Endothelial cell of umbilical vein (primary cell): ENCODE measurements around the gene PCDHB12. TPM values are rescaled to one million over a fixed set of nuclear protein-coding genes. Genes with fewer than 3 reads are reported as not detected.
"Not testable (repeated sequence)": the region's sequence is repeated elsewhere in the genome, so short reads cannot be mapped to it uniquely, and the experiment has no call there.

Experiments used
- BruUV-seq: library from RNA; stranded (reverse); fragments of 400-500 nt; replicated peaks from 2 replicates; lab custom pipeline; 2021; lab: Mats Ljungman, UMichigan
- CTCF ChIA-PET: fragments of 300-600, 350-600 bp; sonication (Branson Sonifier 250); formaldehyde crosslinking; loops from one replicate; lab custom pipeline; 2021; ENCODE audit warnings: antibody characterized with exemption, inconsistent platforms; lab: Charles Lee
- POLR2A ChIA-PET: fragments of 300-600, 350-600 bp; sonication (Branson Sonifier 250); formaldehyde crosslinking; loops from one replicate; lab custom pipeline; 2021; ENCODE audit warnings: antibody characterized with exemption, inconsistent platforms; lab: Charles Lee
- DNase-seq: peaks from one replicate; pipeline ENCODE4 v3.0.0-alpha.2; 2011; ENCODE audit warnings: low read depth, low spot score
- FAIRE-seq: peaks from 2 replicates; lab custom pipeline; 2011; peaks lifted over from hg19 to GRCh38; lab: Jason Lieb, UNC
- H2AFZ ChIP-seq: 2 replicates; pipeline ENCODE4 v1.6.0; 2012; ENCODE audit warnings: low read depth, low read length, control low read depth, inconsistent platforms
- H3K27ac ChIP-seq: 2 replicates; pipeline ENCODE4 v1.5.1; 2011; ENCODE audit warnings: low read depth, mild to moderate bottlenecking, control low read depth, low read length, moderate library complexity; ENCODE audit not compliant: insufficient read depth
- H3K27me3 ChIP-seq, 2 experiments: 2 replicates each; pipeline versions ENCODE4 v1.6.0 to v1.6.1; 2011; ENCODE audit warnings: low read length in 2 of 2, mixed read lengths in 1 of 2; ENCODE audit not compliant: control insufficient read depth in 2 of 2, insufficient read depth in 2 of 2
- H3K36me3 ChIP-seq, 2 experiments: 2 replicates in 1 of 2; 3 replicates in 1 of 2; pipeline ENCODE4 v1.5.1; 2011; ENCODE audit warnings: low read length in 2 of 2, mild to moderate bottlenecking in 1 of 2, moderate library complexity in 1 of 2; ENCODE audit not compliant: control insufficient read depth in 2 of 2, insufficient read depth in 2 of 2; ENCODE audit errors: extremely low read depth in 1 of 2
- H3K4me1 ChIP-seq: 3 replicates; pipeline ENCODE4 v1.5.1; 2011; ENCODE audit warnings: mild to moderate bottlenecking, low read length; ENCODE audit not compliant: control insufficient read depth, insufficient read depth; ENCODE audit errors: extremely low read depth
- H3K4me2 ChIP-seq: 2 replicates; pipeline ENCODE4 v1.6.1; 2011; ENCODE audit warnings: low read length, control low read depth, mixed read lengths; ENCODE audit not compliant: insufficient read depth
- H3K4me3 ChIP-seq, 3 experiments: fragments of 200-600 bp in 1 of 3; sonication (generic), shearing (Covaris generic) in 1 of 3; replicated peaks in 1 of 3; 2 replicates each; pipeline ENCODE4 v1.5.1; 2011 to 2016; ENCODE audit warnings: control low read depth in 3 of 3, low read length in 3 of 3, mild to moderate bottlenecking in 2 of 3, inconsistent platforms in 1 of 3, low read depth in 1 of 3, moderate library complexity in 1 of 3; ENCODE audit not compliant: insufficient read depth in 1 of 3
- H3K79me2 ChIP-seq: 2 replicates; pipeline ENCODE4 v1.6.0; 2012; ENCODE audit warnings: low read length, inconsistent platforms; ENCODE audit not compliant: control insufficient read depth, insufficient read depth
- H3K9ac ChIP-seq: replicated peaks from 2 replicates; pipeline ENCODE3; 2011; ENCODE audit warnings: low read length, control low read depth; ENCODE audit not compliant: insufficient read depth; ENCODE audit errors: extremely low read depth
- H3K9me1 ChIP-seq: replicated peaks from 3 replicates; pipeline ENCODE4 v1.6.0; 2011; ENCODE audit warnings: mild to moderate bottlenecking, low read length; ENCODE audit not compliant: control insufficient read depth, insufficient read depth; ENCODE audit errors: extremely low read depth
- H3K9me3 ChIP-seq: replicated peaks from 2 replicates; pipeline ENCODE4 v1.5.1; 2012; ENCODE audit warnings: low read length, inconsistent platforms; ENCODE audit not compliant: control insufficient read depth, insufficient read depth
- H4K20me1 ChIP-seq: replicated peaks from 2 replicates; pipeline ENCODE3; 2011; ENCODE audit warnings: mild to moderate bottlenecking, low read length; ENCODE audit not compliant: control insufficient read depth, insufficient read depth; ENCODE audit errors: extremely low read depth
- CTCF ChIP-seq, 2 donors: IDR thresholded peaks; 1 replicate in 1 of 2; 2 replicates in 1 of 2; pipeline ENCODE4 v1.5.1; 2011; ENCODE audit warnings: low read length in 2 of 2, mild to moderate bottlenecking in 2 of 2, moderate library complexity in 2 of 2, control low read depth in 1 of 2, inconsistent platforms in 1 of 2, low read depth in 1 of 2; ENCODE audit not compliant: insufficient read depth in 1 of 2; ENCODE audit errors: extremely low read depth in 1 of 2
- GATA2 ChIP-seq: IDR thresholded peaks from 2 replicates; pipeline ENCODE4 v1.7.0; 2011; ENCODE audit warnings: low read depth, mild to moderate bottlenecking, moderate library complexity, mixed read lengths, low read length; ENCODE audit not compliant: insufficient read length, insufficient read depth
- dilution Hi-C: fragments of 300-500 bp; cut with MboI; formaldehyde crosslinking; loops from one replicate; pipeline ENCODE4 v1.15.0; 2019; ENCODE audit warnings: low sequenced_read_pairs; ENCODE audit not compliant: extremely low pct_ligation_motif_present
- intact Hi-C: fragments of 100-400 bp; cut with micrococcal nuclease; formaldehyde crosslinking; loops from one replicate; pipeline ENCODE4 v1.10.0; 2022
- polyA plus RNA-seq, 4 experiments: library from polyadenylated mRNA; depleted of rRNA in 3 of 4; stranded (reverse) in 3 of 4; unstranded in 1 of 4; fragments of >200 nt; gene quantifications; 2 replicates each; pipeline versions ENCODE4 v1.2.1 to v1.2.3, GENCODE V29; 2011 to 2012; ENCODE audit warnings: missing spikeins in 1 of 4
- total RNA-seq: library from RNA; stranded (reverse); gene quantifications from 2 replicates; pipeline ENCODE4 v1.2.3, GENCODE V29; 2021

The PCDHB12 gene
- total and polyA plus RNA-seq, 2 donors (not counting 3 experiments of a cell fraction or from before 2014, with no cell fraction given), result 0.20 to 0.36 TPM

DNA sequence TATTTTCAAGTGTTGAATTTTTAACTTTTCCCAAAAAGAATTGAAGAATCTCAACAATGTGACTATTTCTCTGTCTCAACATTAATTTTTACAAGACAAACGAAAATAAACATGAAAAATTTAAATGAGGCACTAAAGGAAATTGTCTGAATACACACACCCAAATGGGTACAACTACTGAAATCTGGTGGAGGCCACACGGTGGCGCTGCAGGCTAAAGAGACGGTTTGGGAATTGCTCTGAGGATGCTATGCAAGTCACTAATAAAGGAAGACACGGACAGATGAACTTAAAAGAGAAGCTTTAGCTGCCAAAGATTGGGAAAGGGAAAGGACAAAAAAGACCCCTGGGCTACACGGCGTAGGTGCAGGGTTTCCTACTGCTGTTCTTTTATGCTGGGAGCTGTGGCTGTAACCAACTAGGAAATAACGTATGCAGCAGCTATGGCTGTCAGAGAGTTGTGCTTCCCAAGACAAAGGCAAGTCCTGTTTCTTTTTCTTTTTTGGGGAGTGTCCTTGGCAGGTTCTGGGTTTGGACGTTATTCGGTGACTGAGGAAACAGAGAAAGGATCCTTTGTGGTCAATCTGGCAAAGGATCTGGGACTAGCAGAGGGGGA lies 16.3 kb upstream of the PCDHB12 start, which contains the start of gene PCDHB10:
PCDHB10 (plus strand) TSS at position 244 of the 616 bp plus-strand sequence; CDS start at position 444, 200 bp downstream.
- no peaks in the 10 kb centered on the region for H3K79me2 ChIP-seq
- H3K4me1 ChIP-seq, result no peaks in the 10 kb centered on the region
- intact Hi-C loops (no loop called here), dilution Hi-C loops (no loop called here)
- H3K9me1 ChIP-seq, result no peaks in the 10 kb centered on the region
- H3K4me3 ChIP-seq, result no peak within 1 kb of the TSS
- no peaks in the 10 kb centered on the region for H3K36me3 ChIP-seq
- no peaks in the 10 kb centered on the region for H3K27me3 ChIP-seq
- FAIRE-seq, result peak; percentile 31
- peak; percentile 31 to 32 for TF ChIP-seq CTCF (IDR thresholded peaks at IDR 0.05; ENCODE audit: extremely low read depth in 1 of 2, insufficient read depth in 1 of 2, low read depth in 1 of 2, low read length in 2 of 2)
- TF ChIP-seq GATA2, result no peak
- no peak within 1 kb of the TSS for H2AFZ ChIP-seq
- H3K4me2 ChIP-seq, result no peak within 1 kb of the TSS
- no peaks in the 10 kb centered on the region for H3K9me3 ChIP-seq
- BruUV-seq, result no TSS peak
- H4K20me1 ChIP-seq, result no peaks in the 10 kb centered on the region
- no peak within 1 kb of the TSS for H3K9ac ChIP-seq
- H3K27ac ChIP-seq, result no peak within 1 kb of the TSS
- peak; percentile 43 for DNase-seq
- ChIA-PET POLR2A (no interaction called here), CTCF (interaction anchor here (0.7 to 1.4 kb wide), 6 partner anchors 10 to 375 kb away, joined by 3 to 11 read pairs (median 4); partner anchors contain the start of genes PCDHB16 and PCDHGA12)

- H3K9me1 ChIP-seq, H3K27me3 ChIP-seq, H2AFZ ChIP-seq, H4K20me1 ChIP-seq, intact Hi-C loops, DNase-seq, H3K79me2 ChIP-seq, H3K9me3 ChIP-seq, H3K9ac ChIP-seq, FAIRE-seq, H3K4me1 ChIP-seq, H3K36me3 ChIP-seq, POLR2A ChIA-PET, H3K4me3 ChIP-seq, dilution Hi-C loops, CTCF ChIA-PET, H3K27ac ChIP-seq, H3K4me2 ChIP-seq, BruUV-seq: not testable (repeated sequence)
Measured at GRCh38 chr5:141194332-141194731, 14.2 kb upstream of the PCDHB12 start.
